GM20000 (cell line): ENCODE results near the gene PCBP2.

Experiments used
- DNase-seq: peaks from one replicate; pipeline ENCODE4 v3.0.0; 2012; ENCODE audit warnings: low spot score
- TF ChIP-seq, protein P1 (sequence below): IDR thresholded peaks from 2 replicates; pipeline ENCODE4 v1.5.1; 2012; ENCODE audit warnings: mild to moderate bottlenecking, control low read depth; ENCODE audit errors: extremely low read depth, missing control alignments

The PCBP2 gene

GRCh38 chr12:53500142-53500775 is 48.4 kb downstream of the PCBP2 start:
- DNase-seq = no peak
- TF ChIP-seq, protein P1, sequence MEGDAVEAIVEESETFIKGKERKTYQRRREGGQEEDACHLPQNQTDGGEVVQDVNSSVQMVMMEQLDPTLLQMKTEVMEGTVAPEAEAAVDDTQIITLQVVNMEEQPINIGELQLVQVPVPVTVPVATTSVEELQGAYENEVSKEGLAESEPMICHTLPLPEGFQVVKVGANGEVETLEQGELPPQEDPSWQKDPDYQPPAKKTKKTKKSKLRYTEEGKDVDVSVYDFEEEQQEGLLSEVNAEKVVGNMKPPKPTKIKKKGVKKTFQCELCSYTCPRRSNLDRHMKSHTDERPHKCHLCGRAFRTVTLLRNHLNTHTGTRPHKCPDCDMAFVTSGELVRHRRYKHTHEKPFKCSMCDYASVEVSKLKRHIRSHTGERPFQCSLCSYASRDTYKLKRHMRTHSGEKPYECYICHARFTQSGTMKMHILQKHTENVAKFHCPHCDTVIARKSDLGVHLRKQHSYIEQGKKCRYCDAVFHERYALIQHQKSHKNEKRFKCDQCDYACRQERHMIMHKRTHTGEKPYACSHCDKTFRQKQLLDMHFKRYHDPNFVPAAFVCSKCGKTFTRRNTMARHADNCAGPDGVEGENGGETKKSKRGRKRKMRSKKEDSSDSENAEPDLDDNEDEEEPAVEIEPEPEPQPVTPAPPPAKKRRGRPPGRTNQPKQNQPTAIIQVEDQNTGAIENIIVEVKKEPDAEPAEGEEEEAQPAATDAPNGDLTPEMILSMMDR = no peak

DNA sequence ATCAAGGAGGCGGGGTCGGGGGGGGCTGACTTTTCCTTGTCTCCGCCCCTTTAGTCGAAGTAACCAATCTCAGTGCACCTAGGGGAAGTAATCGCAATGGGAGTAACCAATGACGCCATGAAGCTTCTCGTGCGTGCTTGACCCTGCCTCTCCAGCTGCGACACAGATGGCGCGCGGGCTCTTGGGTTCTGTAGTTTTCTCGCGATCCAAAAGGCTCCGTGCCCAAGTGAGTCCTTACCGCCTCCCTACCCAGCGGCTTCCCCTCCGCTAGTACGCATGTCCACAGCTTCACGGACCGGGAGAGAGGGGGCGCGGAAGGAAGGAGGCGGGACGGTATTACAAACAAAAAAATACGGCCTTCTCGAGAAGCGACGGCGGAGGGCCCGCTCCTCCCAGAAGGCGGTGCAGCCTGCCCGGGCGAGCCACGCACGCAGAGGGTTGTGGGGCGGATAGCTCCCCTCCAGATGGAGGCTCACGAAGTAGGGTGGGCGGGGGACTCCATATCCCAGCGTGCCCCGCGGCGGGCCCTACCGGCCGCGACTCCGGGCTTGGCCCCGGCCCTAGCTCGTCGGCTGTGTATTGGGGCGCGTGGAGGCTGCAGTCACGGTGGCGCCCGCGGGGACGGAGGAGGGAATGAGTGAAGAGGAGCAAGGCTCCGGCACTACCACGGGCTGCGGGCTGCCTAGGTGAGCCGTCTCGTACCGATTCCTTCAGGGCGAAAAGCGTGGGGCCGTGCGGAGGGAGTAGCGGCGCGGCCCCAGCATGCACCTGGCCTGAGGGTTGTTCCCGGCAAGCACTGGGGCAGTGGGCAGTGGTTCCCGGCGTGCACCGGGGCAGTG is 49.1 kb downstream of the PCBP2 start, which contains the start of gene TARBP2:
Gene TARBP2, plus strand, starts transcription at position 508 of the 839 bp plus-strand sequence. Its CDS starts 126 bp downstream, at position 634.
- DNase-seq = peak; percentile 97
- TF ChIP-seq, protein P1 = no peak

- no peak for DNase-seq
- TF ChIP-seq, protein P1 = no peak
These were observed 49.8 kb downstream of the PCBP2 start for GRCh38 chr12:53501615-53502181.

DNA sequence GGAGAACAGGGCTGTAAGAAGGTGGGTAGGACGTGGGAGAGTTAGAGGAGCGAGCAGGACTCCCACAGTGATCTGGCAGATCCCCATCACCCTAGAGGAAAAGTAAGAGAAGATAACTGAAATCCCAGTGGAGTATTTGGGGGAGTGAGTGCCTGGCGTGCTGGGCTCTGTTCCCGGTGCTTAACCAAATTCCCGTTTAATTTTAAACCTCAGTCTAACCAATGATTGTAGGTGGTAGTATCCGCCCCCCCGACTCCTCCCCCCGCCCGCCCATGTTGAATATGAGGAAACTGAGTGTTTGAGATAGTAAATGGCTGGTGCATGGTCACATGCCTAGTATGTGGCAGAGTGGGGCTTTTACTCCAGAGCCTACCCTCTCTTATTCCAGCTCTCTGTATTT is 50.4 kb downstream of the PCBP2 start:
- DNase-seq = no peak
- TF ChIP-seq, protein P1 = no peak

DNA sequence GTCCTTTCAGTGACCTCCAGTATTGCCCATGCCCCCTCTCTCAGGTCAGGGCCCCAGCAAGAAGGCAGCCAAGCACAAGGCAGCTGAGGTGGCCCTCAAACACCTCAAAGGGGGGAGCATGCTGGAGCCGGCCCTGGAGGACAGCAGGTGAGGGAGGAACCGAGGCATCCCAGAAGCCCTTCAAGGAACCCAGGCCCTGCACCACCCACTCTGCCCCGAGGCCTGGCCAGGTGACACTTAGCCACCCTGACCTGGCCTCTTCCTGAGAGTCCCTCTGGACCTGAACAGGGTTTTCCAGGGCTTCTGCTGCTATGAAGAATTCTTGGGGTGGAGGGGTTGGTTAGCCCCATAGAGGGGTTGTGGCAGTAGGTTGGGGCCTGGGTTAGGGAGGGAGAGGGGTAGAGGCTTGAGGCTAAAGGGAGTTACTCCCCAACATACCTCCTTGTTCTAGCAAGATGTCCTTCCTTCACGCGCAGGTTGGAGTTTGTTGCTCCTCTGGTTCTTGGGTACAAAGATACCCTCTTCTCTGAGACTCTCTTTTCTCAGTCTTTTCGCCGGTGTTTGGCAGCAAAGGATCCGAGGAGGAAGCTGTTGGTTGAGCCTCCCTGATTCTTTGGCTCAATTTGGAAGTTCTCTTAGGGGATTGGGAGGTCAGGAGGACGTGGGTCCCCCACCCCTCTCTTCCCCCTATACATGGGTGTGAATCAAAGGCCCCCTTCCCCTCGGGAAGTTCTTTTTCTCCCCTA is 51.3 kb downstream of the PCBP2 start:
- no peak for DNase-seq
- TF ChIP-seq, protein P1 = no peak

DNA sequence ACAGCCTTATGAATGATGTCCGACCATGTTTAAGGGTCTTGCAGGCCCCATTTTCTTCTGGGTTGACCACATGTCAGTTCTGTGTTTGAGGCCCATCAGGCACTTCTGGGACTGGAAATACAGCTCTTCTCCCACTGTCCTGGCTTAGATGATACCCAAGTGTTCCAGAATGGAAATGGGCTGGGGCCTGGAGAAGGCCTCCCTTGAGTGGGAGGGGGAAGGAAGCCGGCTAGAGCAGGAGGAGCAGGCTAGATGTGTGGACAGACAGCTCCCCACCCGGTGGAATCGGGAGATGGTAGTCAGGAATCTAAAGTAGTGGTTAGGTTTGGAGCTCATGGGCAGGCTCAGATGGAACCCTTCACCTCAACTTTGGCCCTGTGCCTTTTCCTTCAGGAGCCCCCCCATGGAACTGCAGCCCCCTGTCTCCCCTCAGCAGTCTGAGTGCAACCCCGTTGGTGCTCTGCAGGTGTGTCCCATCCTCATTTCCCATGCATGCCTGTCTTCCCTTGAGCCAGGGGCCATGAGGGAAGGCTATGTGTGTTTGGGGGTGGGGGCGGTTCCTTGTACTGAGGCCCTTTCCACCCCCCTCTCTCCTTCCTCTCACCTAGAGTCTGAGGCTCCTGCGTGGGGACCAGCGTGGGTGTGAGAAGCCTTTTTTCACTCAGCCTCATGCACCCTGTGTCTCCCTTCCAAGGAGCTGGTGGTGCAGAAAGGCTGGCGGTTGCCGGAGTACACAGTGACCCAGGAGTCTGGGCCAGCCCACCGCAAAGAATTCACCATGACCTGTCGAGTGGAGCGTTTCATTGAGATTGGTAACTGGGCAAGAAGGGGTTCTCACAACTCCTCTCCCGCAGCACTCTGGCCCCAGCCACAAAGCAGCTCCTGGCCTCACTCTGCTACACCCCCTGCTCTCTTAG is 52.4 kb downstream of the PCBP2 start:
- DNase-seq = no peak
- TF ChIP-seq, protein P1 = no peak
